Neural progenitor cell (in vitro differentiated cells): ENCODE results near the gene FABP7. TPM values are rescaled to one million over a fixed set of nuclear protein-coding genes. Genes with fewer than 3 reads are reported as not detected.

Experiments used
- DNase-seq: peaks from one replicate; pipeline ENCODE4 v3.0.0-alpha.2; 2016; ENCODE audit warnings: low spot score
- H2AFZ ChIP-seq: fragments of 200-600 bp; sonication (generic); replicated peaks from 2 replicates; pipeline ENCODE4 v1.6.1; 2016; ENCODE audit warnings: antibody characterized with exemption
- H3F3A ChIP-seq: fragments of 200-600 bp; sonication (generic); 2 replicates; pipeline ENCODE4 v1.6.1; 2016; ENCODE audit warnings: antibody characterized with exemption, low read depth
- H3K27ac ChIP-seq: fragments of 200-600 bp; sonication (generic); 2 replicates; pipeline ENCODE4 v1.5.1; 2016; ENCODE audit warnings: mild to moderate bottlenecking
- H3K27me3 ChIP-seq: fragments of 200-600 bp; sonication (generic); 2 replicates; pipeline ENCODE4 v1.6.1; 2016; ENCODE audit warnings: mild to moderate bottlenecking, moderate library complexity
- H3K36me3 ChIP-seq: fragments of 200-600 bp; sonication (generic); 2 replicates; pipeline ENCODE4 v1.5.1; 2016
- H3K4me1 ChIP-seq: fragments of 200-600 bp; sonication (generic); 2 replicates; pipeline ENCODE4 v1.6.1; 2016; ENCODE audit warnings: mixed run types
- H3K4me2 ChIP-seq: fragments of 200-600 bp; sonication (generic); 2 replicates; pipeline ENCODE4 v1.6.1; 2016
- H3K4me3 ChIP-seq: fragments of 200-600 bp; sonication (generic); 2 replicates; pipeline ENCODE4 v1.5.1; 2016
- H3K79me2 ChIP-seq: fragments of 200-600 bp; sonication (generic); 2 replicates; pipeline ENCODE4 v1.6.1; 2016; ENCODE audit warnings: low read depth
- H3K9ac ChIP-seq: fragments of 200-600 bp; sonication (generic); 2 replicates; pipeline ENCODE4 v1.6.1; 2016
- H3K9me3 ChIP-seq: fragments of 200-600 bp; sonication (generic); 2 replicates; pipeline ENCODE4 v1.5.1; 2016; ENCODE audit warnings: low read depth
- H4K20me1 ChIP-seq: fragments of 200-600 bp; sonication (generic); 2 replicates; pipeline ENCODE4 v1.6.1; 2016; ENCODE audit warnings: low read depth
- H3K27ac Mint-ChIP-seq: 3 replicates; pipeline ENCODE4 v1.8.0; 2021; ENCODE audit warnings: mixed read lengths
- H3K27me3 Mint-ChIP-seq: 2 replicates; pipeline ENCODE4 v1.8.0; 2022; ENCODE audit warnings: low read depth, mild to moderate bottlenecking, inconsistent platforms, moderate library complexity, mixed read lengths; ENCODE audit not compliant: insufficient read depth
- H3K36me3 Mint-ChIP-seq: 3 replicates; pipeline ENCODE4 v1.8.0; 2021; ENCODE audit warnings: mixed read lengths
- H3K4me1 Mint-ChIP-seq: 3 replicates; pipeline ENCODE4 v1.8.0; 2021; ENCODE audit warnings: mixed read lengths
- H3K4me3 Mint-ChIP-seq: 3 replicates; pipeline ENCODE4 v1.8.0; 2021; ENCODE audit warnings: mild to moderate bottlenecking, moderate library complexity, mixed read lengths
- H3K9me3 Mint-ChIP-seq: 3 replicates; pipeline ENCODE4 v1.8.0; 2020; ENCODE audit warnings: mixed read lengths
- CTCF ChIP-seq: fragments of 200-600 bp; sonication (generic); IDR thresholded peaks from 2 replicates; pipeline ENCODE4 v1.5.1; 2017; ENCODE audit warnings: antibody characterized with exemption, mild to moderate bottlenecking
- EZH2 ChIP-seq: fragments of 200-600 bp; sonication (generic); IDR thresholded peaks from 2 replicates; pipeline ENCODE4 v1.6.1; 2017; ENCODE audit warnings: antibody characterized with exemption, mild to moderate bottlenecking, moderate library complexity
- EZH2phosphoT487 ChIP-seq: fragments of 200-600 bp; sonication (generic); IDR thresholded peaks from 2 replicates; pipeline ENCODE4 v1.6.1; 2017; ENCODE audit warnings: antibody characterized with exemption
- total RNA-seq: library from RNA; depleted of rRNA; stranded (reverse); fragments of >200 nt; gene quantifications from 2 replicates; pipeline ENCODE4 v1.2.3, GENCODE V29; 2015; ENCODE audit warnings: low replicate concordance

Gene FABP7
- total RNA-seq, 1 donor from 2014 or later: 58.2 TPM

GRCh38 chr6:122817766-122818165, 38.2 kb downstream of the FABP7 start:
- no peaks in the 10 kb centered on the region for H3K79me2 ChIP-seq
- no peak overlapping the region for H3K27ac ChIP-seq
- peaks cover 9% of the 10 kb centered on the region for H3K4me1 Mint-ChIP-seq
- no peak overlapping the region for H3K4me3 Mint-ChIP-seq
- no peaks in the 10 kb centered on the region for H3K36me3 Mint-ChIP-seq
- DNase-seq: no peak
- TF ChIP-seq CTCF (no peak), EZH2 (no peak), EZH2phosphoT487 (no peak)
- no peaks in the 10 kb centered on the region for H3K9me3 Mint-ChIP-seq
- H3K36me3 ChIP-seq: no peaks in the 10 kb centered on the region
- H3K27me3 ChIP-seq: no peaks in the 10 kb centered on the region
- no peak overlapping the region for H3K9ac ChIP-seq
- H4K20me1 ChIP-seq: no peaks in the 10 kb centered on the region
- H3F3A ChIP-seq: no peaks in the 10 kb centered on the region
- peaks cover 15% of the 10 kb centered on the region for H3K4me1 ChIP-seq
- no peaks in the 10 kb centered on the region for H3K27me3 Mint-ChIP-seq
- H3K9me3 ChIP-seq: no peaks in the 10 kb centered on the region
- no peak overlapping the region for H3K4me2 ChIP-seq
- no peak overlapping the region for H3K4me3 ChIP-seq
- no peak overlapping the region for H3K27ac Mint-ChIP-seq
- H2AFZ ChIP-seq: no peak overlapping the region

- Histone ChIP-seq H3K27ac (no peak overlapping the region), H3K4me1 (peaks cover 15% of the 10 kb centered on the region), H3K4me2 (no peak overlapping the region), H4K20me1 (no peaks in the 10 kb centered on the region), H3K79me2 (no peaks in the 10 kb centered on the region), H3K4me3 (no peak overlapping the region), H3F3A (no peaks in the 10 kb centered on the region), H3K36me3 (no peaks in the 10 kb centered on the region), H3K9me3 (no peaks in the 10 kb centered on the region), H3K9ac (no peak overlapping the region), H2AFZ (no peak overlapping the region), H3K27me3 (no peaks in the 10 kb centered on the region)
- H3K4me1 Mint-ChIP-seq: peaks cover 9% of the 10 kb centered on the region
- peak; percentile 41 for DNase-seq
- no peaks in the 10 kb centered on the region for H3K36me3 Mint-ChIP-seq
- H3K4me3 Mint-ChIP-seq: no peak overlapping the region
- no peak for TF ChIP-seq EZH2
- no peak for TF ChIP-seq EZH2phosphoT487
- TF ChIP-seq CTCF: no peak
- no peaks in the 10 kb centered on the region for H3K9me3 Mint-ChIP-seq
- no peaks in the 10 kb centered on the region for H3K27me3 Mint-ChIP-seq
- H3K27ac Mint-ChIP-seq: no peak overlapping the region
Measured at GRCh38 chr6:122818866-122819265, 39.4 kb downstream of the FABP7 start.

- H3K36me3 ChIP-seq: no peaks in the 10 kb centered on the region
- no peaks in the 10 kb centered on the region for H3K9me3 Mint-ChIP-seq
Measured at GRCh38 chr6:122821095-122821494, 41.6 kb downstream of the FABP7 start.

More at GRCh38 chr6:122821095-122821494, 41.6 kb downstream of the FABP7 start:
- Histone ChIP-seq H3K4me3 (no peak overlapping the region), H3K9me3 (no peaks in the 10 kb centered on the region), H2AFZ (no peak overlapping the region), H4K20me1 (no peaks in the 10 kb centered on the region), H3K4me2 (peak overlapping the region; percentile 15), H3K27ac (no peak overlapping the region), H3K9ac (no peak overlapping the region), H3K79me2 (no peaks in the 10 kb centered on the region), H3K27me3 (no peaks in the 10 kb centered on the region), H3K4me1 (peaks cover 15% of the 10 kb centered on the region), H3F3A (no peaks in the 10 kb centered on the region)
- no peaks in the 10 kb centered on the region for H3K27me3 Mint-ChIP-seq
- H3K36me3 Mint-ChIP-seq: no peaks in the 10 kb centered on the region
- H3K27ac Mint-ChIP-seq: no peak overlapping the region
- TF ChIP-seq EZH2 (no peak), EZH2phosphoT487 (no peak), CTCF (no peak)
- H3K4me1 Mint-ChIP-seq: peaks cover 9% of the 10 kb centered on the region
- no peak for DNase-seq
- H3K4me3 Mint-ChIP-seq: no peak overlapping the region
